ENCODE results near the gene TRAPPC4.
"Not testable (repeated sequence)": the region's sequence is repeated elsewhere in the genome, so short reads cannot be mapped to it uniquely, and the experiment has no call there.

The TRAPPC4 gene

DNA sequence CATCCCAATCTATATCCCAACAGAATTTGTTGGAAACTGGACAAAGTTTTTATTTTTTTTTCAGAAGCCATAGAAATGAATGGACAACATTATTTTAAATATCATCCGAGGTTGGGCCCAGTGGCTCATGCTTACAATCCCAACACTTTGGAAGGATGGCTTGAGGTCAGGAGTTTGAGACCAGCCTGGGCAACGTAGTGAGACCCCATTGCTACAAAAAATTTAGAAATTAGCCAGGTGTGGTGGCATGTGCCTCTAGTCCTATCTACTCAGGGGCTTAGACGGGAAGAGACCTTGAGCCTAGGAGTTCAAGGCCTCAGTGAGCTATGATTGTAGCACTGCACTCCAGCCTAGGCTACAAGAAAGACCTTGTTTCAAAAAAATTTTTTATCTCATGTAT, 16.2 kb downstream of the TRAPPC4 start:
- DNase-seq (ENCODE audit: low read depth) = no peak

- no peak for DNase-seq (ENCODE audit: low read depth)
These were observed 20.3 kb downstream of the TRAPPC4 start for GRCh38 chr11:119038884-119039283.

- DNase-seq (ENCODE audit: low read depth) = not testable (repeated sequence)
These were observed 20.9 kb downstream of the TRAPPC4 start for GRCh38 chr11:119039471-119039870.

DNA sequence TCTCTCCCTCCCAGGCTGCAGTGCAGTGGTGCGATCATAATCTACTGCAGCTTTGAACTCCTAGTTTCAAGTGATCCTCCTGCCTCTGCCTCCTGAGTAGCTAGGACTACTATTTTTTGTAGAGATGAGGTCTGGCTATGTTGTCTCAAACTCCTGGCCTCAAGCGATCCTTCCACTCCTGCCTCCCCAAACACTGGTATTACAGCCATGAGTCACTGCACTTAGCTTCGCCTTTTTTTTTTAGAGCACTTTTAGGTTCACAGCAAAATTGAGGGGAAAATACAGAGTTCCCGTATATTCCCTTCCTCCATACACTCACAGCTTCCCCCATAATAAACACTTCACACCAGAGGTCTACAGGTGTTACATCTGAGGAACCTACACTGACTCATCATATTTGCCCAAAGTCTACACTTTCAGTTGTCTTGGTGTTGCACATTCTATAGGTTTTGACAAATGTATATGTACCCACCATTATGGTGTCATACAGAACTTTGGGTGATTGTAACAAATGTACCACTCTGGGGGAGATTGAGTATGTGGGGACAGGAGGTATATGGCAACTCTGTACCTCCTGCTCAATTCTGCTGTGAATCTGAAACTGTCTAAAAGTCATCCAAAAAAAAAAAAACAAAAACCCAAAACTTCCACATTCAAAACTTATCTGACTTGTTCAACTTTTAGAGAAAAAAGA, 23.4 kb downstream of the TRAPPC4 start:
- DNase-seq (ENCODE audit: low read depth) = no peak

GRCh38 chr11:119042927-119043326, 24.4 kb downstream of the TRAPPC4 start:
- DNase-seq (ENCODE audit: low read depth) = no peak

GRCh38 chr11:119044708-119045107, 26.1 kb downstream of the TRAPPC4 start:
- DNase-seq (ENCODE audit: low read depth) = no peak

GRCh38 chr11:119046489-119046888, 27.9 kb downstream of the TRAPPC4 start:
- DNase-seq (ENCODE audit: low read depth) = no peak

GRCh38 chr11:119047205-119047604, 28.6 kb downstream of the TRAPPC4 start:
- DNase-seq (ENCODE audit: low read depth) = no peak

GRCh38 chr11:119048644-119049043, 30.1 kb downstream of the TRAPPC4 start:
- no peak for DNase-seq (ENCODE audit: low read depth)

- DNase-seq (ENCODE audit: low read depth) = no peak
These were observed 30.5 kb downstream of the TRAPPC4 start for GRCh38 chr11:119049081-119049480.

DNA sequence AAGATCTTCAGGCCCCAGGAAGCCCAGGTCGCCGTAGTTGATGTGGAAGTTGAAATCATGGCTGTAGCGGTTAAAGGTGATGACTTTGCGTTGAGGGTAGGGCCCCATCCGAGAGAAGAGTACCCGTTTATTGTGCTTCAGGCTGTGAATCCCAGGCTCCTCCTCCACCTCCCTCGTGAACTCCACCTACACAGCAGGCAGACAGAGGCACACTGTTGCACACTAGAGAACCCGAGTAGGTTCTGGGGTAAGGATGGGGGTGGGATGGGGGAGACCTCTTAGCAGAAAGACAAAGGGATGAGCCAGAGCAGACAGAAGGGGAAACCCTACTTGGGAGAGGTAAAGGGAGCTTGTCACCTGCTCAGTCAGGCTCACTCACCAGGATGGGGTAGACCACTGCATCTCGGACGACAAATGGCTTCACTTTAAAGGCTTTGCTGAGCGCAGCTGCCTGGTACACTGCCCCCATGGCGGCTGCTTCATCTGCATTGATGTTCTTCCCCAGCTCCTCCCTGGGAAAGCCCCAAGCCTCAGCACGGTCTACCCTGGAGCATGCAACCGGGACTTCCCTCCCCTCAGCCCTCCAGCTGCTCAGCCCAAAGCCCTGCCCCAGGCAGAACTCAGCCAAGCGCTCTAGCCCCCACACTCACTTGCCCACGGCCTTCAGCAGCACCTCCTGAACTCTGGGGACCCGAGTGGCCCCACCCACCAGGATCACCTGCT, 33.0 kb downstream of the TRAPPC4 start:
- DNase-seq (ENCODE audit: low read depth) = no peak

DNA sequence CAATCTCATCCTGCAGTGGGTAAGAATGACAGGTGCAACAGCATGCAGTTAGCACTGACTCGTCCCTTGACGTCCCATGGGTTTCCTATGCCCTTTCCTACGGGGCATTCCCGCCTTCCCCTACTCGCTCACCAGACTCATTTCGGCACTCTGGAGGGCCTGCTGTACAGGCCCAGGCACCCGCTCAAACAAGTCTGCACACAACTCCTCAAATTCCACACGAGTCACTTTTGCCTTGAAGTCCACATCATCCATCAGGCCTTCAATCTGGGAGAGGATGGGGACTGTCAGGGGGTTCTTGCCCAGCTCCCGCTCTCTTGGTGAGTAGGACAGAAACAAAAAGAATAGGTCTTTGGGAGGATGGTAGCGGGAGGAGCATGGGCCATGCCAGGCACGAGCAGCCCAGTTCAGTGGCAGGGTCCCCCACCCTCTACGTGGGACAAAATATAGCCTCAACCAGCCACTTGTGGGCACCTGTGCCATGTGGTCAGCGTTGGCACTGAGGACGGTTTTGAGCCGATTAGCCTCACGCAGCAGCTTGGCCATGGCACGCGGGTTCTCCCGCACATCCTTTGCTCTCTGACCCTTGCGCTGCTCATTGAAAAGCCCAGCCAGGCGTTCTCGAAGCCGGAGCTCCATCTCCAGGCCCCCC, 33.7 kb downstream of the TRAPPC4 start:
- no peak for DNase-seq (ENCODE audit: low read depth)

- no peak for DNase-seq (ENCODE audit: low read depth)
These were observed 35.9 kb downstream of the TRAPPC4 start for GRCh38 chr11:119054418-119054817.

GRCh38 chr11:119055901-119056300, 37.3 kb downstream of the TRAPPC4 start:
- no peak for DNase-seq (ENCODE audit: low read depth)

DNA sequence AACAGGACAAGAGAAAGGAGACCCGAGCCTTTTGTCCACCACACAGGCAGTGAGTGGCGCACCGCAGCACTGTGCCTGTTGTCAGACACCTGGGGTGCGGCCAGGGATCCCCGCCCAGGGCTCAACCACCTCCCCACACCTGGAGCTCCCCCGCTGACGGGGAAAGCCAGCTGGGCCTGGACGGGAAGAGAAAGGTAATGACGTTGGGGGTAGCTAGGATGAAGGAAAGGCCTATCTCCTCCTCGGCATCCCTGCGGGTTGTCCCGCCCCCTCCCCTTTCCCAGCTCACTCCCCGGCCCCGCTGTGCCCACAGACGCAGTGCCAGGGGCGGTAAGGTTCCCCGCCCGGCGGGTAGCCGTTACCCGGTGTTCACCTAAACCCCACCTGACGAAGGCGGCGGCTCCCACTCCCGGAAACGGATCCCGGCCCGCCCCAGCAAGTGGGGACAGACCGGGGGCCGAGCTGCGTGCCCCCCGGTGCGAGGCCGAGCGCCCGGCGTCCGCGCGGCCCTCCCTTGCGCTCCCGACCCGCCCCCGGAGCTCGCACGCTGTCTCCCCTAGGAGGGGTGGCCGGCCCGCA, 37.9 kb downstream of the TRAPPC4 start:
- no peak for DNase-seq (ENCODE audit: low read depth)

- DNase-seq (ENCODE audit: low read depth) = peak; percentile 68
These were observed 38.6 kb downstream of the TRAPPC4 start, which contains the start of gene HYOU1 for GRCh38 chr11:119057000-119057769. HYOU1 (minus strand) TSS chr11:119057205; CDS start chr11:119056160, 1,045 bp downstream.

DNA sequence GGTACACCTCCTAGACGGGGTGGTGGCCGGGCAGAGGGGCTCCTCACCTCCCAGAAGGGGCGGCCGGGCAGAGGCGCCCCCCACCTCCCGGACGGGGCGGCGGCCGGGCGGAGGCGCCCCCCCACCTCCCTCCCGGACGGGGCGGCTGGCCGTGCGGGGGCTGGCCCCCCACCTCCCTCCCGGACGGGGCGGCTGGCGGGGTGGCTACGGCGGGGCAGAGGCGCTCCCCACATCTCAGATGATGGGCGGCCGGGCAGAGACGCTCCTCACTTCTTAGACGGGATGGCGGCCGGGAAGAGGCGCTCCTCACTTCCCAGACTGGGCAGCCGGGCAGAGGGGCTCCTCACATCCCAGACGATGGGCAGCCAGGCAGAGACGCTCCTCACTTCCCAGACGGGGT, 40.6 kb downstream of the TRAPPC4 start:
- DNase-seq (ENCODE audit: low read depth) = not testable (repeated sequence)

GRCh38 chr11:119061256-119061655, 42.7 kb downstream of the TRAPPC4 start:
- no peak for DNase-seq (ENCODE audit: low read depth)

DNA sequence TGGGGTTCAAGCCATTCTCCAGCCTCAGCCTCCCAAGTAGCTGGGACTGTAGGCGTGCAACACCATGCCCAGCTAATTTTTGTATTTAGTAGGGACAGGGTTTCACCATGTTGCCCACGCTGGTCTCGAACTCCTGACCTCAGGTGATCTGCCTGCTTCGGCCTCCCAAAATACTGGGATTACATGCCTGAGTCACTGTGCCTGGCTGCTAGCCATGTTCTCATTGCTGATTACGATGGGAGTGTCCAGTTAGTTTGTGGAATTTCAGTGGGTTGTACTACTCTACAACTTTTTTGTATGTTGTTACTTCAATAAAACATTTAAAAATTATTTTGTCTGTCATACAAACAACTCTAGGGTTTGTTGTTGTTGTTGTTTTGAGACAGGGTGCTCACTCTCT, 44.2 kb downstream of the TRAPPC4 start:
- no peak for DNase-seq (ENCODE audit: low read depth)

- DNase-seq (ENCODE audit: low read depth) = no peak
These were observed 46.8 kb downstream of the TRAPPC4 start for GRCh38 chr11:119065369-119065768.

DNA sequence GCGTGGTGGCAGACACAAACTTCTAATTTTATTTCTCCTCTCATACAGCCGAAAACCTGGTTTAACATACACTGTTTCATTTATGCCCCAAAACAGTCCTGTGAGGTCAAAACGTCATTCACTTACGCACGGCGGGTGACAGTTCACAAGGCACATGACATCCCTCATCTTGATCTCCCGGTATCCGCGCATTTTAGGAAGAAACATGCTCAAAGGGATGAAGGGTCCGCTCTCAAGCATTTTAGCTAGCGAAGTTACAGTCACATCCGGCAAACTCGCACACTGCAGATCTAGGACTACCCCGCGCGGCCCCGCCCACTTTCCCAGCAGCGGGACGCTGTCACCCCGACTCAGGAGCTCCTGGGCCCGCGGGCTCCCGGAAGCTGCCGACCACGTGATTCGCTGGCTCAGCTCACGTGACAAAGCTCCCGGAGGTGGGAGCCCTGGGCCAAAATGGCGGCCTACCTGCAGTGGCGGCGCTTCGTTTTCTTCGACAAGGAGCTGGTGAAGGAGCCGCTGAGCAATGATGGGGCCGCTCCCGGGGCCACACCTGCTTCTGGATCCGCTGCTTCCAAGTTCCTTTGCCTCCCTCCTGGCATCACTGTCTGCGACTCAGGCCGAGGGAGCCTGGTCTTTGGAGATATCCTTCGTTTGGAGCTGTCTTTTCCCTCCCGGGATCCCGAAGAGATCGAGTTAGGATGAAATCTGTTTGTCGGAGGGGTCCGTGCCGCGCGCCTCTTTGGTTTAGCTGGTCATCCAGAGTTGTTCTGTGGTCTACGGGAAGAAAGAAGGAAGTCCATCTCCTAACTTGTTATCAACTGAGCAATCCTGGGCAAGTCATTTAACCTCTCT, 49.0 kb downstream of the TRAPPC4 start, which contains the start of gene VPS11:
TSS of gene VPS11 (plus strand) at position 448 of the 852 bp plus-strand sequence. CDS start at position 454, 6 bp downstream.
- peak; percentile 84 for DNase-seq (ENCODE audit: low read depth)
